GM12873 (cell line): ENCODE data around the gene SMARCD1.

ENCODE experiments used
- TF ChIP-seq, protein P1 (sequence below): IDR thresholded peaks from 2 replicates; pipeline ENCODE4 v1.5.1; 2012; ENCODE audit warnings: low read depth, mild to moderate bottlenecking, moderate library complexity, low read length, control low read depth; ENCODE audit not compliant: insufficient read depth; ENCODE audit errors: missing control alignments

SMARCD1 gene

DNA sequence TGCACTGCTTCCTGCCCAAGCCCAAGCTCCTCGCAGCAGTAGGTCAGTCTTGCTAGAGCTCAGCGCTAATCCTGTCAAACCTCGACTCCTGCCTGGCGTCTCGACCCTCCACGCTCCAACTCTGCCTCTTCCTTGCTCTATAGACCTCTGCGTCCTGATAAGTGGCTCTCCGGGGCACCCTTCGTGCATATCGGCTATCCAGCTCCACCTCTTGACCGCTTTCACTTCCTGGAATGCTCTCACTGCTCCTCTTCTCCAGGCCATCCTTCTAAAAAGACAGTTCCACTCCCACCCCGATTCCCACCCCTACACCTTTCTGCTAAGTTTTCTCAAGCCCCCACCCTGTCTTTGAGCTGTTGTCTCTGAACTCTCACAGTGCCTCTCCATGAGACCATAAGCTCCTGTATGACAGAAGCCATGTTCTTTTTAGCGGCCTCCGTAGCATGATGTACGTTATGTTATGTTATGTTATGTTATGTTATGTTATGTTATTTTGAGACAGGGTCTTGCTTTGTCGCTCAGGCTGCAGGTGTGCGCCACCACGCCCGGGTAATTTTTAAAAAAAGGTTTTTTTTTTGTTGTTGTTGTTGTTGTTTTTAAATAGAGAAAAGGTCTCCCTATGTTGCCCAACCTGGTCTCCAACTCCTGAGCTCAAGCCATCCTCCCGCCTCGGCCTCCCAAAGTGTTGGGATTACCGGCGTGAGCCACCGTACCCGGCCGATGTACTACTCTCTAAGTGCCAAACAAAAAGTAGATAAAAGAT is 27.5 kb downstream of the SMARCD1 start:
- TF ChIP-seq, protein P1, sequence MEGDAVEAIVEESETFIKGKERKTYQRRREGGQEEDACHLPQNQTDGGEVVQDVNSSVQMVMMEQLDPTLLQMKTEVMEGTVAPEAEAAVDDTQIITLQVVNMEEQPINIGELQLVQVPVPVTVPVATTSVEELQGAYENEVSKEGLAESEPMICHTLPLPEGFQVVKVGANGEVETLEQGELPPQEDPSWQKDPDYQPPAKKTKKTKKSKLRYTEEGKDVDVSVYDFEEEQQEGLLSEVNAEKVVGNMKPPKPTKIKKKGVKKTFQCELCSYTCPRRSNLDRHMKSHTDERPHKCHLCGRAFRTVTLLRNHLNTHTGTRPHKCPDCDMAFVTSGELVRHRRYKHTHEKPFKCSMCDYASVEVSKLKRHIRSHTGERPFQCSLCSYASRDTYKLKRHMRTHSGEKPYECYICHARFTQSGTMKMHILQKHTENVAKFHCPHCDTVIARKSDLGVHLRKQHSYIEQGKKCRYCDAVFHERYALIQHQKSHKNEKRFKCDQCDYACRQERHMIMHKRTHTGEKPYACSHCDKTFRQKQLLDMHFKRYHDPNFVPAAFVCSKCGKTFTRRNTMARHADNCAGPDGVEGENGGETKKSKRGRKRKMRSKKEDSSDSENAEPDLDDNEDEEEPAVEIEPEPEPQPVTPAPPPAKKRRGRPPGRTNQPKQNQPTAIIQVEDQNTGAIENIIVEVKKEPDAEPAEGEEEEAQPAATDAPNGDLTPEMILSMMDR = no peak

- TF ChIP-seq, protein P1 = no peak
Observed at GRCh38 chr12:50117057-50117622, 32.0 kb downstream of the SMARCD1 start.

GRCh38 chr12:50119387-50119786 is 34.2 kb downstream of the SMARCD1 start:
- TF ChIP-seq, protein P1 = no peak

GRCh38 chr12:50120521-50120920 is 35.4 kb downstream of the SMARCD1 start:
- TF ChIP-seq, protein P1 = no peak

- TF ChIP-seq, protein P1 = no peak
Observed at GRCh38 chr12:50120953-50121352, 35.8 kb downstream of the SMARCD1 start.

GRCh38 chr12:50121641-50122040 is 36.5 kb downstream of the SMARCD1 start:
- TF ChIP-seq, protein P1 = no peak

DNA sequence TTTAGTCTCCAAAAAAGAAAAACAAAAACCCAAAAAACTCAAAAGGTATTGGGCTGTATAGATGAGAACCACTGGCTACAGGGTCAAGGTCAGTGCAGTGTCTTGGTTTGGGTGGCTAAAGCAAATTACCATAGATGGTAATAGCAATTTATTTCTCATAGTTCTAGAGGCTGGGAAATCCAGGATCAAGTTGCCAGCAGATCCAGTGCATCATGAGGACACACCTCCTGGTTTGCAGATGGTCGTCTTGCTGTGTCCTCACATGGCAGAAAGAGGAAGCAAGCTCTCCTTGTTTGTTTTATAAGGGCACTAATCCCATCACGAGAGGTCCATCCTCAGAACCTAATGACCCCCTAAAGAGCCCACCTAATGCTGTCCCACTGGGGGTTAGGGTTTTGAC is 38.1 kb downstream of the SMARCD1 start:
- TF ChIP-seq, protein P1 = no peak
